ENCODE data around the gene UGT1A8. TPM values are rescaled to one million over a fixed set of nuclear protein-coding genes. Genes with fewer than 3 reads are reported as not detected.

Gene UGT1A8
- total and polyA plus RNA-seq, 2 donors (not counting 3 experiments of a cell fraction or from before 2014, with no cell fraction given), result not detected

- intact Hi-C loops (cut with micrococcal nuclease), result no loop called here
- Histone ChIP-seq H3K4me3 (replicated peaks in 1 of 3; ENCODE audit: insufficient read depth in 1 of 3, low read depth in 1 of 3, low read length in 3 of 3) (no peak overlapping the region), H3K36me3 (ENCODE audit: control insufficient read depth in 2 of 2, extremely low read depth in 1 of 2, insufficient read depth in 2 of 2, low read length in 2 of 2) (no peaks in the 10 kb centered on the region), H3K27ac (ENCODE audit: insufficient read depth, low read depth, low read length) (no peak overlapping the region), H2AFZ (ENCODE audit: low read depth, low read length) (no peak overlapping the region), H4K20me1 (replicated peaks; ENCODE audit: control insufficient read depth, extremely low read depth, insufficient read depth, low read length) (no peaks in the 10 kb centered on the region), H3K27me3 (ENCODE audit: control insufficient read depth in 2 of 2, insufficient read depth in 2 of 2, low read length in 2 of 2) (peaks cover 1 to 4% of the 10 kb centered on the region in 2 experiments), H3K9ac (replicated peaks; ENCODE audit: extremely low read depth, insufficient read depth, low read length) (no peak overlapping the region), H3K4me1 (ENCODE audit: control insufficient read depth, extremely low read depth, insufficient read depth, low read length) (no peaks in the 10 kb centered on the region), H3K4me2 (ENCODE audit: insufficient read depth, low read length) (no peak overlapping the region), H3K9me1 (replicated peaks; ENCODE audit: control insufficient read depth, extremely low read depth, insufficient read depth, low read length) (no peaks in the 10 kb centered on the region), H3K79me2 (ENCODE audit: control insufficient read depth, insufficient read depth, low read length) (no peaks in the 10 kb centered on the region), H3K9me3 (replicated peaks; ENCODE audit: control insufficient read depth, insufficient read depth, low read length) (no peaks in the 10 kb centered on the region)
- no peak for TF ChIP-seq GATA2 (IDR thresholded peaks at IDR 0.05; ENCODE audit: insufficient read depth, insufficient read length, low read depth, low read length)
- TF ChIP-seq EZH2 (IDR thresholded peaks at IDR 0.05; ENCODE audit: borderline replicate concordance, low read depth, low read length, severe bottlenecking), result no peak
- TF ChIP-seq FOS (IDR thresholded peaks at IDR 0.05; ENCODE audit: borderline replicate concordance, insufficient read depth, low read length), result no peak
- TF ChIP-seq MYC (IDR thresholded peaks at IDR 0.05; ENCODE audit: low read depth, low read length), result no peak
- TF ChIP-seq POLR2A (IDR thresholded peaks at IDR 0.05; ENCODE audit: low read depth, low read length), result no peak
- TF ChIP-seq, protein P1, sequence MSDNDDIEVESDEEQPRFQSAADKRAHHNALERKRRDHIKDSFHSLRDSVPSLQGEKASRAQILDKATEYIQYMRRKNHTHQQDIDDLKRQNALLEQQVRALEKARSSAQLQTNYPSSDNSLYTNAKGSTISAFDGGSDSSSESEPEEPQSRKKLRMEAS (IDR thresholded peaks at IDR 0.05; ENCODE audit: insufficient read depth, insufficient read length), result no peak
- no peak for TF ChIP-seq JUN (IDR thresholded peaks at IDR 0.05; ENCODE audit: borderline replicate concordance, insufficient read depth, insufficient read length, low read depth)
- CTCF ChIA-PET, result no interaction called here
- POLR2A ChIA-PET, result no interaction called here
- no peak for DNase-seq (ENCODE audit: low read depth, low spot score)
- BruUV-seq (replicated peaks), result no TSS peak
- dilution Hi-C loops (cut with MboI; ENCODE audit: extremely low pct_ligation_motif_present, low sequenced_read_pairs), result no loop called here
- FAIRE-seq, result no peak
These were observed 149.0 kb downstream of the UGT1A8 start for GRCh38 chr2:233766416-233766815.

- ChIA-PET POLR2A (no interaction called here), CTCF (no interaction called here)
- H3K9ac ChIP-seq (replicated peaks; ENCODE audit: extremely low read depth, insufficient read depth, low read length), result no peak overlapping the region
- H3K9me1 ChIP-seq (replicated peaks; ENCODE audit: control insufficient read depth, extremely low read depth, insufficient read depth, low read length), result no peaks in the 10 kb centered on the region
- H3K4me3 ChIP-seq (replicated peaks in 1 of 3; ENCODE audit: insufficient read depth in 1 of 3, low read depth in 1 of 3, low read length in 3 of 3), result no peak overlapping the region
- no peaks in the 10 kb centered on the region for H3K79me2 ChIP-seq (ENCODE audit: control insufficient read depth, insufficient read depth, low read length)
- FAIRE-seq (no peak), DNase-seq (ENCODE audit: low read depth, low spot score) (no peak)
- no peak overlapping the region for H2AFZ ChIP-seq (ENCODE audit: low read depth, low read length)
- intact Hi-C loops (cut with micrococcal nuclease) (no loop called here), dilution Hi-C loops (cut with MboI; ENCODE audit: extremely low pct_ligation_motif_present, low sequenced_read_pairs) (no loop called here)
- no peaks in the 10 kb centered on the region for H3K4me1 ChIP-seq (ENCODE audit: control insufficient read depth, extremely low read depth, insufficient read depth, low read length)
- H3K9me3 ChIP-seq (replicated peaks; ENCODE audit: control insufficient read depth, insufficient read depth, low read length), result no peaks in the 10 kb centered on the region
- TF ChIP-seq POLR2A (IDR thresholded peaks at IDR 0.05; ENCODE audit: low read depth, low read length) (no peak), GATA2 (IDR thresholded peaks at IDR 0.05; ENCODE audit: insufficient read depth, insufficient read length, low read depth, low read length) (no peak)
- H4K20me1 ChIP-seq (replicated peaks; ENCODE audit: control insufficient read depth, extremely low read depth, insufficient read depth, low read length), result no peaks in the 10 kb centered on the region
- no TSS peak for BruUV-seq (replicated peaks)
- H3K4me2 ChIP-seq (ENCODE audit: insufficient read depth, low read length), result no peak overlapping the region
- H3K27me3 ChIP-seq (ENCODE audit: control insufficient read depth in 2 of 2, insufficient read depth in 2 of 2, low read length in 2 of 2), result peaks cover 0 to 1% of the 10 kb centered on the region in 2 experiments
- no peaks in the 10 kb centered on the region for H3K36me3 ChIP-seq (ENCODE audit: control insufficient read depth in 2 of 2, extremely low read depth in 1 of 2, insufficient read depth in 2 of 2, low read length in 2 of 2)
- no peak overlapping the region for H3K27ac ChIP-seq (ENCODE audit: insufficient read depth, low read depth, low read length)
These were observed 150.6 kb downstream of the UGT1A8 start for GRCh38 chr2:233768076-233768475.

All from endothelial cell of umbilical vein (primary cell).